ENCODE results near the gene SUN2. TPM values are rescaled to one million over a fixed set of nuclear protein-coding genes. Genes with fewer than 3 reads are reported as not detected.

The SUN2 gene
- total and polyA plus RNA-seq, 2 of the 8 experiments (the other 6 are each of a cell fraction or from before 2014, with no cell fraction given): 5.1 to 10.5 TPM

GRCh38 chr22:38694940-38695339 is 60.9 kb downstream of the SUN2 start (continued):
- TF ChIP-seq SIX5 (IDR thresholded peaks at IDR 0.05; ENCODE audit: low read depth, low read length) (no peak), POU5F1 (IDR thresholded peaks at IDR 0.05; ENCODE audit: low read depth, low read length) (no peak), KDM1A (IDR thresholded peaks at IDR 0.05; ENCODE audit: borderline replicate concordance, low read length) (no peak), FOSL1 (IDR thresholded peaks at IDR 0.05; ENCODE audit: insufficient read depth, low read depth, low read length) (no peak)
